ENCODE data around the gene NDOR1. TPM values are rescaled to one million over a fixed set of nuclear protein-coding genes. Genes with fewer than 3 reads are reported as not detected.

NDOR1 gene
- total RNA-seq, 4 donors from 2014 or later = 6.5 to 12.3 (median 8.0) TPM

DNA sequence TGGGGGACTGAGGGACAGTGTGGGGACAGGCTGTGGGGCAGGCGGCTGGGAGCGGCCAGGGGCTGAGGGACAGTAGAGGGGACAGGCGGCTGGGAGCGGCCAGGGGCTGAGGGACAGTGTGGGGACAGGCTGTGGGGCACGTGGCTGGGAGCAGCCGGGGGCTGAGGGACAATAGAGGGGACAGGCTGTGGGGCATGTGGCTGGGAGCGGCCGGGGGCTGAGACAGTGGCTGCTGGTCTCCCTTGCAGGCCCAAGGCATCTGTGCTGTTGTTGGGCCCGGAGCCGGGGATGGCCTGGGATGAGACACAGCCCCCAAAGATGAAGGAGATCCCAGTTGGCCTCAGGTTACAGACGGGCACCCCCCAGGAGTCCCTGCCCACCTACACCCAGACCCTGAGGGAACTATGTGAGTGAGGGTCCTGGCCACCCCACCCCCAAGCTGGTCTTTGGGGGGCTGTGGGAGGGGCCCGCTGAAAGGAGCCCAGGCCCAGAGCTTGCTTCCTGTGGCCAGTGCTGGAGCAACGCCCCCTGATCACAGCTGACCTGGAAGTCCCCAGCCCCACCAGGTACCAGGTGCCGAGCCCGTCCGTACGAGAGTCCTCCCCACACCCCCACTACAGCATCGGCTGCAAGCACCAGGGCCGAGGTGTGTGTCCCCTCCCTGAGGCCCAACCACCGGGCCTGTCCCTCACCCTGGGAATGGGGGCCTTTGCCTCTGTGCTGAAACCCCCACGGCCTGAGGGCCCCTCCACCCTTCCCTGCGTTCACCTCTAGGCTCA, 46.2 kb downstream of the NDOR1 start:
- H3K27ac ChIP-seq (replicated peaks in 1 of 4) = no peak overlapping the region
- peaks cover 0 to 7% (median 6%) of the 10 kb centered on the region in 4 donors for H3K36me3 ChIP-seq
- 88% methylated on average over 14 of the region's 22 CpGs for WGBS
- intact Hi-C loops (cut with DNase I) = no loop called here
- no peak for TF ChIP-seq POLR2AphosphoS5 (IDR thresholded peaks at IDR 0.05)
- TF ChIP-seq EP300 (IDR thresholded peaks at IDR 0.05) = no peak
- TF ChIP-seq POLR2A (IDR thresholded peaks at IDR 0.05; ENCODE audit: low read depth) = no peak
- TF ChIP-seq, protein P1, sequence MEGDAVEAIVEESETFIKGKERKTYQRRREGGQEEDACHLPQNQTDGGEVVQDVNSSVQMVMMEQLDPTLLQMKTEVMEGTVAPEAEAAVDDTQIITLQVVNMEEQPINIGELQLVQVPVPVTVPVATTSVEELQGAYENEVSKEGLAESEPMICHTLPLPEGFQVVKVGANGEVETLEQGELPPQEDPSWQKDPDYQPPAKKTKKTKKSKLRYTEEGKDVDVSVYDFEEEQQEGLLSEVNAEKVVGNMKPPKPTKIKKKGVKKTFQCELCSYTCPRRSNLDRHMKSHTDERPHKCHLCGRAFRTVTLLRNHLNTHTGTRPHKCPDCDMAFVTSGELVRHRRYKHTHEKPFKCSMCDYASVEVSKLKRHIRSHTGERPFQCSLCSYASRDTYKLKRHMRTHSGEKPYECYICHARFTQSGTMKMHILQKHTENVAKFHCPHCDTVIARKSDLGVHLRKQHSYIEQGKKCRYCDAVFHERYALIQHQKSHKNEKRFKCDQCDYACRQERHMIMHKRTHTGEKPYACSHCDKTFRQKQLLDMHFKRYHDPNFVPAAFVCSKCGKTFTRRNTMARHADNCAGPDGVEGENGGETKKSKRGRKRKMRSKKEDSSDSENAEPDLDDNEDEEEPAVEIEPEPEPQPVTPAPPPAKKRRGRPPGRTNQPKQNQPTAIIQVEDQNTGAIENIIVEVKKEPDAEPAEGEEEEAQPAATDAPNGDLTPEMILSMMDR (IDR thresholded peaks at IDR 0.05) = no peak
- DNase-seq (ENCODE audit: extremely low spot score) = no peak
- no peaks in the 10 kb centered on the region for H3K9me3 ChIP-seq
- H3K4me1 ChIP-seq = peaks cover 20 to 29% (median 24%) of the 10 kb centered on the region in 4 donors
- no peaks in the 10 kb centered on the region for H3K27me3 ChIP-seq
- no peak overlapping the region for H3K4me3 ChIP-seq

DNA sequence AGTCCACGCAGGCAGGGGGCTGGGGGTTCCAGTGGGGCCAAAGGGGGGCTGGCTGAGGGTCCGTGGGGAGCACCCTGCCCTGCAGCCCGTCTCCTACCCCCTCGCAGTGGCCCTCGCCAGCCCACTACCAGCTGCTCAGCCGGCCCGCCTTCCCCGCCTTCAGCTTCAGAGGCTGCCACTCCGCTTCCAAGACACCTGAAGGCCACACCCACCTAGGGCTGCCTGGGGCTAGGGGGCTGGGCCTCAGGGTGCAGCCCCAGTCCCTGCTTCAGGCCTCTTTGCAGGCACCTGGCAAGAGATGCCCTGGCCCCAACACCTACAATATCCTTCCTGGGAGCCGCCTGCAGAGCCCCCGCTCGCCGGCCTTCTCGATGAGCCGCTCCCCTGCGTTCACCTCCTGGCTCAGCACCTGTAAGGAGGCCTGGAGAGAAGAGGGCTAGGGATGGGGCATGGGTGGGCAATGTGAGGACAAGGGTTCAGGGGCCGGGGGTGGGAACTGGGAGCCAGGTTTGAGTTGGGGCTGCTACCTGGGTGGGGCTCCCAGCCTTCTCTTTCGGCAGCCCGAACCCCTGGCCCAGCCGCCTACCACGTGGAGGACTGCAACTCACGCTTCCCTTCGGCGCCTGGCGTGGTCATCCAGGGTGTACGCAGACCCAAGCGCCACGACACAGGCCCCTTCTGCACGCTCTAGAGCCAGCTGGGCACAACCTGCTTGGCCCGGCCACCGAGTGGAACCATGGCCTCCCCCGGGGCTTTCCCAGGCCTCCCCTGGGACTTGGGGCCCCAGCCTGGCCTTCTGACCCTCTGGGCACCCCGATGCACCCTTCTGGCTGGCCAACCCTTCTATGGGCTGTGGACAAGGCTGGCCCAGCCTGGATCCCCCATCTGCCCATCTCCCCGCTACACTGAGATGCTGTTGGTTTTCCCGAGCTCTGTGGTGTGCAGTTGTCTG, 47.3 kb downstream of the NDOR1 start:
- no peaks in the 10 kb centered on the region for H3K27me3 ChIP-seq
- peaks cover 25 to 35% (median 29%) of the 10 kb centered on the region in 4 donors for H3K4me1 ChIP-seq
- H3K4me3 ChIP-seq = no peak overlapping the region
- H3K27ac ChIP-seq (replicated peaks in 1 of 4) = no peak overlapping the region
- peaks cover 0 to 19% (median 14%) of the 10 kb centered on the region in 4 donors for H3K36me3 ChIP-seq
- H3K9me3 ChIP-seq = no peaks in the 10 kb centered on the region
- intact Hi-C loops (cut with DNase I) = no loop called here
- 95% methylated on average over 15 of the region's 35 CpGs for WGBS
- no peak for DNase-seq (ENCODE audit: extremely low spot score)
- TF ChIP-seq POLR2AphosphoS5 (IDR thresholded peaks at IDR 0.05) (no peak), EP300 (IDR thresholded peaks at IDR 0.05) (no peak), POLR2A (IDR thresholded peaks at IDR 0.05; ENCODE audit: low read depth) (no peak)
- TF ChIP-seq, protein P1 (IDR thresholded peaks at IDR 0.05) = no peak

DNA sequence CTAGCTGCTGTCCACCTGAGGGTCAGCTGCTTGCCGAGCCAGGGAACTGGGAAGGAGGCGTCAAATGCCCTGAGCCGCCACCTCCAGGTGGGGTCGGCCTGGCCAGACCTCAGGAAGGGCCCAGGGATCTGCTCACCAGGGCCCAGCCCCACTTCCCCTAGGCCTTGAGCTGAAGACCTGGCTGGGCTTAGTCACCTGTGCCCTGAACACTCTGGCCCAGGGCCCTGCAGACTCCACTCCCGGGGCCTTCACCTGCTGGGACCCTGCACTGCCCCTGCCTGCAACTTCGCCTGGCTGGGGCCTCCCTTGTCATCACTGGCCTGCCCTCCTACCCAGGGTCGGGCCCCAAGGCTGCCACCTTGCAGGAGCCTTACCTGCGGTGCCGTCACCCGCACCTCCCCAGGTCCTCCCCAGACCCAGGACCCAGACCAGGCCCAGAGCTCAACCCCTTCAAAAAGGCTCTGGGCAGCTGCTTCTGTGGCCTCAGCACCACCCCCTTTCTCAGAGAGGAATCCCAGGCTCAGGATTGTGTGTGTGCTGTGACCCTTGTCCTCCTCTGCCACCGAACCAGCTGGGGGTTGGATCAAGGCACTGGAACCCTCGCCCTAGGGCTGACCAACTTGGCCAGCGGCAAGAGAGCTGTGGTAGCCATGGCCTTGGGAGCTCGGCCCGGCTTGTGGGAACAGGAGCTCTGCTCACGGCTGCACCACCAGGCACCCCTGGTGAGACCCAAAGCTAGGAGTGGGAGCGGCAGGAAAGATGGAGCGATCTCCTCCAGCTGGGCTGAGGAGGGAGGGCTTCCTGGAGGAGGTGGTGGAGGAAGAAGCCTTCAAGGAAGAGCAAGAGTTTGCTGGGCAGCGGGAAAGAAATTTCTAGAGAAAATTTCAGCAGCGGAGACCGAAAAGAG, 48.5 kb downstream of the NDOR1 start:
- 45% methylated on average over 9 of the region's 21 CpGs for WGBS

DNA sequence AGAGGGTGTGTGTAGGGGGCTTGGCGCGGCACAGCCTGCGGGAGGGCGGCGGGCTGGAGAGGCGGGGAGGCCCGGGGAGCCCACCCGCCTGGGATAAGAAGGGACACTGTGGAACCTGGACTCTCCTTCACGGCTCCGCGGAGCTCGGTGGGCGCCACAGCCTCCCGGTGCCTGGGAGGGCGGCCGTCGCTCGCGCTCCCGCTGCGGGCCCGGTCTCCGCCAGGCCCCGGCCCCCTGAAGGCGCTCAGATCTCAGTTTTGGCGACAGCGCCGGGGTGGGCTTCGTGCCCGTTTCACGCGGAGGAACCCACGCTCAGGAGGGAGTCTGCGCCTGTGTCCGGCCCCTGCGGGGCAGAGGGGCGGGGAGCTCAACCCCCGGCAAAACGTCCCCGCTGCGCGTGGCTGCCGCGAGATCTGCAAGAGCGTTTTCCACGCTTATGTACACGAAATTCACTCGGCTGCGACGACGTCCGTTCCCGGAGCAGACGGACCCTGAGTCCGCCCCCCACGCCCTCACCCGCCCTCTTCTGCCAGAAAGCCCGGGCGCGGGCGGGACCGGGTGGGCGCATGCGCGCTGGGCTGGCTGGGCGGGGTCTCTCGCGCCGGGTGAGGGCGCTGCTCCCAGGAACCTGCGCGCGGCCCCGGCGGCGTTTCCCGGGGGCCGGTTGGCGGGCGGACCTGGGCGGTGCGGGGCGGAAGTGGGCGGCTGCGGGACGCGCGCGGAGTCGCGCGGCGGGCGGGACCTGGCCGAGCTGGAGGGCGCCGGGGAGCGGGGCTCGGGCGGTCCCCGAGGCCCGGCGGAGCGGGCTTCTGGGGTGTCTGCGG, 49.3 kb downstream of the NDOR1 start, which contains the start of gene NELFB:
Gene NELFB (plus strand): TSS at position 704 of the 824 bp plus-strand sequence.
- Histone ChIP-seq H3K9me3 (no peaks in the 10 kb centered on the region), H3K27me3 (no peaks in the 10 kb centered on the region), H3K27ac (replicated peaks in 1 of 4) (peak within 1 kb of the TSS; percentile 77 to 84 (median 82)), H3K4me3 (peak within 1 kb of the TSS; percentile 81 to 100 (median 94)), H3K36me3 (peaks cover 0 to 35% (median 29%) of the 10 kb centered on the region in 4 donors), H3K4me1 (peaks cover 25 to 34% (median 29%) of the 10 kb centered on the region in 4 donors)
- TF ChIP-seq POLR2A (IDR thresholded peaks at IDR 0.05; ENCODE audit: low read depth) = peak; percentile 12
- TF ChIP-seq POLR2AphosphoS5 (IDR thresholded peaks at IDR 0.05) = peak; percentile 80 to 81
- no peak for TF ChIP-seq EP300 (IDR thresholded peaks at IDR 0.05)
- TF ChIP-seq, protein P1 (IDR thresholded peaks at IDR 0.05) = peak in 1 of 3 experiments; percentile 40
- intact Hi-C loops (cut with DNase I) = no loop called here
- peak; percentile 95 for DNase-seq (ENCODE audit: extremely low spot score)
- 6% methylated on average over 8 of the region's 105 CpGs for WGBS

More for the DNA sequence above, 48.5 kb downstream of the NDOR1 start:
- H3K27ac ChIP-seq (replicated peaks in 1 of 4) = peak overlapping the region; percentile 77 to 84 (median 82)
- H3K27me3 ChIP-seq = no peaks in the 10 kb centered on the region
- no peak for TF ChIP-seq POLR2AphosphoS5 (IDR thresholded peaks at IDR 0.05)
- DNase-seq (ENCODE audit: extremely low spot score) = no peak
- no peaks in the 10 kb centered on the region for H3K9me3 ChIP-seq
- H3K36me3 ChIP-seq = peaks cover 0 to 30% (median 24%) of the 10 kb centered on the region in 4 donors
- H3K4me1 ChIP-seq = peaks cover 25 to 35% (median 29%) of the 10 kb centered on the region in 4 donors
- H3K4me3 ChIP-seq = peak overlapping the region; percentile 81 to 100 (median 94)
- intact Hi-C loops (cut with DNase I) = no loop called here

Data from esophagus muscularis mucosa (tissue), 4 donors.